Measurements from ENCODE around the gene SUSD1.

DNA sequence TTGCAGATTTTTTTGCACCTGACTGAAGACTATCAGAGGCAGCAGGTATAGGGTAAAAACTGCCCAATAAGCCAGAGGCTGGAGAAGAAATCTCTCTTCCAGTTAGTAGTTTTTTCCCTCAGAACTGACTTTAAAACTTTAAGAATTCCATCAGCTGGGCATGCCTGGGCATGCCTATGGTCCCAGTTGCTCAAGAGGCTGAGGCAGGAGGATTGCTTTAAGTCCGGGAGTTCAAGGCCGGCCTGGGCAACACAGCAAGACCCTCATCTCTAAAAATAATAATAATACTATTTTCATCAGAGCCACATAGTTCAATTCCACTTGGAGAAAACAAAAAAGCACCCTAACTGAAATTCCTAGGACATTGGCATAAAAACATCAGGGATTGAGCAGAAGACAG is 30.3 kb downstream of the SUSD1 start:
- no peak for TF ChIP-seq EZH2 (IDR thresholded peaks at IDR 0.05; ENCODE audit: borderline replicate concordance, low read depth, low read length, severe bottlenecking)
- TF ChIP-seq CTCF (IDR thresholded peaks at IDR 0.05; ENCODE audit: borderline replicate concordance, extremely low read depth, low read length, poor library complexity, severe bottlenecking), result no peak

All from DND-41 (cell line).